Left lung (tissue), 10 donors: ENCODE measurements around the gene CDCA7. TPM values are rescaled to one million over a fixed set of nuclear protein-coding genes. Genes with fewer than 3 reads are reported as not detected.

Experiments
- ATAC-seq: fragments of 200-7000 bp; cut with Tn5 transposase; one replicate; pipeline ENCODE4 v1.9.1; 2020; ENCODE audit warnings: moderate library complexity
- DNase-seq, 4 donors: peaks; one replicate each; pipeline ENCODE4 v3.0.0-alpha.2; 2013 to 2020
- H3K27ac ChIP-seq, 2 donors: fragments of 200-600 bp; sonication (generic) in 1 of 2; one replicate each; pipeline versions ENCODE4 v1.5.0 to v1.8.0; 2020 to 2021
- H3K27me3 ChIP-seq, 2 donors: fragments of 200-600 bp; sonication (generic) in 1 of 2; one replicate each; pipeline versions ENCODE4 v1.5.0 to v1.8.0; 2020 to 2021
- H3K36me3 ChIP-seq, 2 donors: fragments of 200-600 bp; sonication (generic) in 1 of 2; one replicate each; pipeline versions ENCODE4 v1.5.0 to v1.8.0; 2020 to 2021
- H3K4me1 ChIP-seq, 2 donors: fragments of 200-600 bp; one replicate each; pipeline ENCODE4 v1.8.0; 2021
- H3K4me3 ChIP-seq, 2 donors: fragments of 200-600 bp; sonication (generic) in 1 of 2; one replicate each; pipeline versions ENCODE4 v1.5.0 to v1.8.0; 2020 to 2021; ENCODE audit warnings: mild to moderate bottlenecking in 1 of 2
- H3K9me3 ChIP-seq, 2 donors: fragments of 200-600 bp; sonication (generic) in 1 of 2; one replicate each; pipeline versions ENCODE4 v1.5.0 to v1.8.0; 2020 to 2021
- intact Hi-C, 2 donors: fragments of 100-400 bp; cut with DNase I; formaldehyde crosslinking; loops; one replicate each; pipeline versions ENCODE4 v1.11.2 to v1.14.2; 2022
- polyA plus RNA-seq, 6 donors: library from polyadenylated mRNA; unstranded; fragments of 120-200 nt; gene quantifications; one replicate each; pipeline ENCODE4 v1.2.1, GENCODE V29; 2013; ENCODE audit not compliant: insufficient read length in 6 of 6
- total RNA-seq, 2 donors: library from RNA; stranded (reverse); fragmentation: NEBNext Ultra II Directional; extraction: Animal tissue kit (Norgen Biotek cat#: 25700); gene quantifications; one replicate each; pipeline ENCODE4 v1.2.1, GENCODE V29; 2021
- TF ChIP-seq, protein P1 (sequence below), 2 donors: fragments of 200-600 bp; sonication (generic) in 1 of 2; IDR thresholded peaks; one replicate each; pipeline versions ENCODE4 v1.5.0 to v1.8.0; 2021; ENCODE audit warnings: antibody characterized with exemption in 2 of 2
- donor health status: DM: no; HTN: yes; CAD: no.
- donor health status: DM: no; HTN: no; CAD: no.

CDCA7 gene
- total and polyA plus RNA-seq, 8 donors: 2.3 to 109 (median 80.5) TPM

DNA sequence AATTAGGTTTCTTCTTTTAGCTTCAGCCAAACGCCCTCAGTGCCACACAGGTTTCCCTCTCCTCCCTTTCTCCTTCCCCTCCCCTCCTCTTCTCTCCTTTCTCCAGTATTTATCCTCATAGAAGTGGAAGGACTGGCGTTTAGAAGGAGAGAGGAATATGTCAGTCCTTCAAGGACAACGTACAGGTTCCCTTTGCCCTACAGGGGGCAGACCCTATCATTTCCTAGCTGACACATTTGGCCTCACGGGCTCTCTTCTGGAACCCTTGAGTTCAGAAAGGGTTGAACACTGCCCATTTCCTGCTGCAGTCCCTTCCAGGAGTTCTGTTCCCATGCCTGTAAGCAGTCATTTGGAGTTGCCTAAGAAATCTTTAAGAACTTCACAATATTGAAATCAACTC, 46.1 kb downstream of the CDCA7 start:
- intact Hi-C loops: loop anchor here in 1 of 2 donors (5.0 to 10.0 kb wide), 2 partner anchors 47 to 944 kb away; no protein-coding TSS in a partner anchor
- Histone ChIP-seq H3K27ac (no peak overlapping the region), H3K4me1 (no peaks in the 10 kb centered on the region), H3K9me3 (no peaks in the 10 kb centered on the region), H3K27me3 (peaks cover 47 to 91% of the 10 kb centered on the region in 2 donors), H3K4me3 (no peak overlapping the region), H3K36me3 (no peaks in the 10 kb centered on the region)
- TF ChIP-seq, protein P1, sequence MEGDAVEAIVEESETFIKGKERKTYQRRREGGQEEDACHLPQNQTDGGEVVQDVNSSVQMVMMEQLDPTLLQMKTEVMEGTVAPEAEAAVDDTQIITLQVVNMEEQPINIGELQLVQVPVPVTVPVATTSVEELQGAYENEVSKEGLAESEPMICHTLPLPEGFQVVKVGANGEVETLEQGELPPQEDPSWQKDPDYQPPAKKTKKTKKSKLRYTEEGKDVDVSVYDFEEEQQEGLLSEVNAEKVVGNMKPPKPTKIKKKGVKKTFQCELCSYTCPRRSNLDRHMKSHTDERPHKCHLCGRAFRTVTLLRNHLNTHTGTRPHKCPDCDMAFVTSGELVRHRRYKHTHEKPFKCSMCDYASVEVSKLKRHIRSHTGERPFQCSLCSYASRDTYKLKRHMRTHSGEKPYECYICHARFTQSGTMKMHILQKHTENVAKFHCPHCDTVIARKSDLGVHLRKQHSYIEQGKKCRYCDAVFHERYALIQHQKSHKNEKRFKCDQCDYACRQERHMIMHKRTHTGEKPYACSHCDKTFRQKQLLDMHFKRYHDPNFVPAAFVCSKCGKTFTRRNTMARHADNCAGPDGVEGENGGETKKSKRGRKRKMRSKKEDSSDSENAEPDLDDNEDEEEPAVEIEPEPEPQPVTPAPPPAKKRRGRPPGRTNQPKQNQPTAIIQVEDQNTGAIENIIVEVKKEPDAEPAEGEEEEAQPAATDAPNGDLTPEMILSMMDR (IDR thresholded peaks at IDR 0.05): no peak
- ATAC-seq: no peak
- DNase-seq: no peak

DNA sequence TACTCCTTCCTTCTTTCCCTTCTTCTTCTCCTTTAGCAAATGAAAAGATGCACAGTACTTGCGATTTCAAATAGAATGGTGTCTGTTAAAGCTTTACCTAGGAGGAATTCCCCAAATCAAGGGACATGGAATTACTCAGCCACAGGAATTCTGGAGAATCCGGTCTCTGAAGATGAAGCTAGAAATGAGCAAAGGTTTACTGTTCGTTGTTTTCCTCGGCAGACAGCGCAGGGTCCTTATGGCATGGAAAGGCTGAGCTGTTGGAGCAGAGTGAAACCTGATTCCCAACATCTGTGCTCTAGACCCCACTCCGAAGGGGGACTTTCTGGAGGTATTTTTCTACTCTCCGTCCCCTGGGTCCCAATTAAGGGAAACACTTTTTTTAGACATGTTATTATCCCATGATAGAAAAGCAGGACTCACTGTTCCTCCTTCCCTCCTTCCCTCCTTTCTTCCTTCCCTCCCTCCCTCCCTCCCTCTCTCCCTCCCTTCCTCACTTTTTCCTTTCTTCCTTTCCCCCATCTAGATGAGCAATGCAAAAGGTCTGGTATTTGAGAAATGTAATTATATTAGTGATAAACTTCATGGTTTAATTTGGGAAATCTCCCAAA, 47.1 kb downstream of the CDCA7 start:
- intact Hi-C loops: loop anchor here in 1 of 2 donors (5.0 to 10.0 kb wide), 2 partner anchors 45 to 943 kb away; no protein-coding TSS in a partner anchor
- no peak overlapping the region for H3K27ac ChIP-seq
- DNase-seq: peak in 1 of 4 donors; percentile 33

DNA sequence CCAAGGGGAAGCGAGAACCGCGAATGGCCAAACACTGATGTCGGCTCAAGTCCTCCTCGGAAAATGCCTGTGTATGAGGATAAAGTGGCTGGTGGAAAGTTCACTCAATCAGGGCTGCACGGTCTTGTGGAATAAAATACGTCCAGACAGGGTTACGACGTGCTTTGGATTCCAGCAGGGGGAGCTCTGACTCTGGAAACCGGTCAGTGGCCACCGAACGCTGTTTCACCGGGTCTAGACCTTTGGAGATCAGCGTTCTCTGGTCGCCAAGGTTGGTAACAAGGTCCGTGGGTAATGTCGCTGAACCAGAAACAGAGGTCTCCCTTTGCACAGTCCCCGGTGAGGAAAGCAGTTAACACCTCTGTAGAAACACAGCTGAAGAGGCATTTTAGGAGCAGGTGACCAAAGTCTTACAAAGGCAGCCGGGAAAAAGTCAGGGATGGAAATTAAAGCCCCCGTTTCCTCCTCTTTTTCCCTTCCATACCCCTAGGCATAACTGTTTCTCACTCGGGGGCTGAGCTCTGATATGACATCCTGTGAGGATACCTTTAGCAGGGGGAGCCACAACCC, 47.8 kb downstream of the CDCA7 start:
- no peaks in the 10 kb centered on the region for H3K4me1 ChIP-seq
- H3K27ac ChIP-seq: no peak overlapping the region
- TF ChIP-seq, protein P1 (IDR thresholded peaks at IDR 0.05): peak; percentile 63 to 70
- H3K27me3 ChIP-seq: peaks cover 45 to 86% of the 10 kb centered on the region in 2 donors
- no peaks in the 10 kb centered on the region for H3K36me3 ChIP-seq
- no peak overlapping the region for H3K4me3 ChIP-seq
- no peaks in the 10 kb centered on the region for H3K9me3 ChIP-seq
- peak; percentile 99 for ATAC-seq
- peak in 3 of 4 donors; percentile 74 to 89 (median 79) for DNase-seq
- intact Hi-C loops: loop anchor here in 1 of 2 donors (5.0 to 10.0 kb wide), 2 partner anchors 45 to 942 kb away; no protein-coding TSS in a partner anchor

More for the DNA sequence above, 47.1 kb downstream of the CDCA7 start:
- no peaks in the 10 kb centered on the region for H3K36me3 ChIP-seq
- ATAC-seq: peak; percentile 22
- peaks cover 47 to 87% of the 10 kb centered on the region in 2 donors for H3K27me3 ChIP-seq
- H3K9me3 ChIP-seq: no peaks in the 10 kb centered on the region
- TF ChIP-seq, protein P1 (IDR thresholded peaks at IDR 0.05): no peak
- H3K4me1 ChIP-seq: no peaks in the 10 kb centered on the region
- no peak overlapping the region for H3K4me3 ChIP-seq

DNA sequence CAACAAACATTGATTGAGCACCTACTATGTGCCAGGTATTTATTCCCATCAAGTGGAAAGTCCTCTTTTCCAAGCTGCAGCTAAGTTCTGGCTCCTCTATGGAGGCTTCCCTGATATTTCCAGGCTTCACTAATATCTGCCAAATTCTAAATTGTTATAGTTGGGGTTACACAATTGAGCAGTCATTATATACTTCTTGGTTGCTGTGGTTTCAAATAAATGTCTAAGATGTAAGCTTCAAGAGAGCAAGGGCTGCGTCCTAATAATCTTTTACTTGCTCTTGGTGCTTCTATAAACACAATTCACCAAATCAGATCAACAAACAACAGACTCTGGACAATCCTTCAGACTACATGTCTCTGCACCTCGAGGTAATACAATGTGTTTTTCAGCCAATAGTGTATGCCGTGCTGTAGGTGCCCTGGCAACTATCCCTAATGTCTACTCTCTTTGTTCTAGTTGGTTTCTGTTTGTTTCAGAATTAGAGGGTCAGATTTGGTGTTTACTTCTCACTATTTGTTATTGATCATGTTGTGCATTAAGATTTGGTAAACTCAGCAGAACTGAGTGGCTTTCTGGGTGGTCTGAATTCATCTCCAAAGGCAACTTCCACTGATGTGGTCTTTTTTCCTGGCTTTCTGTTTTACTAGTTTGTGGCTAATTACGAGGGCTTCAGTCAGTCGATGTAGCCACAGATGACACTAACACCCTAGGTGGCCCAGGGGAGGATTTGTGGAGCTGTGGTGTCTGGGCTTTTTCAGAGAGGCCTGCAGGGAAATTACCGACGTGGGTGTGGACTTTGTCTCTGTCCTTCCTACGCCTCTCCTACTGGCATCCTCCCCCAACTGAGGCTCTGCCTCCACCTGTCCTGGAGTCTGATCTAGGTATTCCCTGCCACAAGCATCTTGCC, 50.4 kb downstream of the CDCA7 start:
- Histone ChIP-seq H3K27me3 (peaks cover 21 to 61% of the 10 kb centered on the region in 2 donors), H3K4me1 (no peaks in the 10 kb centered on the region), H3K27ac (no peak overlapping the region), H3K36me3 (no peaks in the 10 kb centered on the region), H3K4me3 (no peak overlapping the region), H3K9me3 (no peaks in the 10 kb centered on the region)
- TF ChIP-seq, protein P1 (IDR thresholded peaks at IDR 0.05): no peak
- intact Hi-C loops: loop anchor here in 1 of 2 donors (5.0 to 10.0 kb wide), 2 partner anchors 42 to 940 kb away; no protein-coding TSS in a partner anchor
- DNase-seq (peak in 1 of 4 donors; percentile 39), ATAC-seq (no peak)
